HCT116 (cell line): Measurements from ENCODE around the gene LIN7A. TPM values are rescaled to one million over a fixed set of nuclear protein-coding genes. Genes with fewer than 3 reads are reported as not detected.

Experiments
- ATAC-seq: fragments of 200-7000 bp; cut with Tn5 transposase; 2 replicates; pipeline ENCODE4 v1.9.1; 2020; ENCODE audit warnings: mild to moderate bottlenecking, moderate library complexity
- BruUV-seq: library from RNA; stranded (reverse); fragments of 400-500 nt; replicated peaks from 2 replicates; lab custom pipeline; 2021; lab: Mats Ljungman, UMichigan
- CTCF ChIA-PET: fragments of 300-600 bp; sonication (Branson Sonifier 250); formaldehyde crosslinking; loops from one replicate; lab custom pipeline; 2021; ENCODE audit warnings: antibody characterized with exemption; lab: Charles Lee
- POLR2A ChIA-PET: fragments of 300-600, 350-600 bp; sonication (Branson Sonifier 250); formaldehyde crosslinking; loops from one replicate; lab custom pipeline; 2021; ENCODE audit warnings: antibody characterized with exemption; lab: Charles Lee
- RAD21 ChIA-PET, 2 experiments: fragments of 300-600 bp; sonication (Branson Sonifier 250); formaldehyde crosslinking; loops; one replicate each; lab custom pipeline; 2023; ENCODE audit warnings: low total read pairs in 2 of 2; ENCODE audit not compliant: uncharacterized antibody in 2 of 2, unreplicated experiment in 2 of 2, low non-redundant PET in 1 of 2; lab: Charles Lee
- DNase-seq: peaks from one replicate; pipeline ENCODE4 v3.0.0-alpha.2; 2010; ENCODE audit warnings: low read depth, low spot score
- H2AFZ ChIP-seq: fragments of 200-600 bp; shearing (Covaris generic), sonication (generic); 2 replicates; pipeline ENCODE4 v1.6.1; 2017; ENCODE audit warnings: low read depth, mixed run types, mixed read lengths, antibody characterized with exemption, low read length; ENCODE audit not compliant: poor library complexity, severe bottlenecking
- H3K27ac ChIP-seq: 2 replicates; pipeline ENCODE4 v1.5.1; 2012; ENCODE audit warnings: low read depth, low read length
- H3K27me3 ChIP-seq: fragments of 200-600 bp; sonication (generic); 2 replicates; pipeline ENCODE4 v1.6.1; 2016; ENCODE audit warnings: mixed run types, low read length, mixed read lengths; ENCODE audit not compliant: insufficient read depth
- H3K36me3 ChIP-seq, 2 experiments: fragments of 200-500 bp in 1 of 2; fragments of 200-600 bp in 1 of 2; sonication (Bioruptor generic) in 1 of 2; sonication (generic) in 1 of 2; 2 replicates each; pipeline versions ENCODE4 v1.5.1 to v1.6.1; 2014 to 2016; ENCODE audit warnings: low read length in 2 of 2, inconsistent platforms in 1 of 2, mixed read lengths in 1 of 2, mixed run types in 1 of 2; ENCODE audit not compliant: insufficient read depth in 2 of 2, control insufficient read depth in 1 of 2
- H3K4me1 ChIP-seq, 2 experiments: fragments of 200-600 bp in 1 of 2; sonication (generic) in 1 of 2; 2 replicates each; pipeline versions ENCODE4 v1.5.1 to v1.6.1; 2012 to 2017; ENCODE audit warnings: low read length in 2 of 2, inconsistent platforms in 1 of 2, mild to moderate bottlenecking in 1 of 2, mixed read lengths in 1 of 2, mixed run types in 1 of 2, moderate library complexity in 1 of 2; ENCODE audit not compliant: insufficient read depth in 2 of 2, control insufficient read depth in 1 of 2
- H3K4me2 ChIP-seq: fragments of 200-600 bp; sonication (generic); 2 replicates; pipeline ENCODE4 v1.6.1; 2017; ENCODE audit warnings: mixed run types, low read length, mixed read lengths
- H3K4me3 ChIP-seq, 2 experiments: fragments of 200-600 bp in 1 of 2; sonication (generic) in 1 of 2; replicated peaks in 1 of 2; 2 replicates each; pipeline ENCODE4 v1.5.1; 2011 to 2016; ENCODE audit warnings: low read length in 2 of 2, control low read depth in 1 of 2, low read depth in 1 of 2, mild to moderate bottlenecking in 1 of 2, mixed read lengths in 1 of 2, mixed run types in 1 of 2
- H3K79me2 ChIP-seq: fragments of 200-600 bp; sonication (generic); 2 replicates; pipeline ENCODE4 v1.6.1; 2017; ENCODE audit warnings: mild to moderate bottlenecking, mixed run types, low read length, moderate library complexity, mixed read lengths; ENCODE audit not compliant: insufficient read depth
- H3K9ac ChIP-seq: fragments of 200-600 bp; sonication (generic); 2 replicates; pipeline ENCODE4 v1.6.1; 2016; ENCODE audit warnings: low read length, mixed read lengths
- H3K9me2 ChIP-seq: fragments of 200-600 bp; sonication (generic), shearing (Covaris generic); 2 replicates; pipeline ENCODE4 v1.6.1; 2017; ENCODE audit warnings: mixed run types, mild to moderate bottlenecking, moderate library complexity; ENCODE audit not compliant: insufficient read depth
- H3K9me3 ChIP-seq, 2 experiments: fragments of 200-500 bp in 1 of 2; fragments of 200-600 bp in 1 of 2; sonication (Bioruptor generic) in 1 of 2; sonication (generic) in 1 of 2; 2 replicates each; pipeline ENCODE4 v1.6.1; 2014 to 2017; ENCODE audit warnings: low read length in 2 of 2, mixed read lengths in 2 of 2, inconsistent platforms in 1 of 2, low read depth in 1 of 2, mild to moderate bottlenecking in 1 of 2, mixed run types in 1 of 2, moderate library complexity in 1 of 2; ENCODE audit not compliant: control insufficient read depth in 1 of 2, insufficient read depth in 1 of 2
- H4K20me1 ChIP-seq: fragments of 200-600 bp; sonication (generic), shearing (Covaris generic); 2 replicates; pipeline ENCODE4 v1.6.1; 2017; ENCODE audit warnings: mixed run types, mild to moderate bottlenecking, moderate library complexity; ENCODE audit not compliant: insufficient read depth
- ATF3 ChIP-seq: IDR thresholded peaks from 2 replicates; pipeline ENCODE4 v1.6.1; 2012
- CBX3 ChIP-seq: IDR thresholded peaks from 2 replicates; pipeline ENCODE4 v1.6.1; 2012; ENCODE audit warnings: low read depth
- CEBPB ChIP-seq: IDR thresholded peaks from 2 replicates; pipeline ENCODE4 v1.6.1; 2012; ENCODE audit warnings: low read depth
- EGR1 ChIP-seq: IDR thresholded peaks from 2 replicates; pipeline ENCODE4 v1.6.1; 2012; ENCODE audit warnings: low read depth
- EZH2phosphoT487 ChIP-seq: fragments of 200-600 bp; IDR thresholded peaks from 2 replicates; pipeline ENCODE4 v1.6.1; 2018; ENCODE audit warnings: antibody characterized with exemption, borderline replicate concordance
- FOSL1 ChIP-seq: IDR thresholded peaks from 2 replicates; pipeline ENCODE4 v1.6.1; 2012; ENCODE audit warnings: low read depth
- JUND ChIP-seq: IDR thresholded peaks from 2 replicates; pipeline ENCODE4 v1.6.1; 2012
- MAX ChIP-seq: IDR thresholded peaks from 2 replicates; pipeline ENCODE4 v1.6.1; 2012
- SIN3A ChIP-seq: IDR thresholded peaks from 2 replicates; pipeline ENCODE4 v1.6.1; 2012; ENCODE audit warnings: low read depth
- SRF ChIP-seq: IDR thresholded peaks from 2 replicates; pipeline ENCODE4 v1.6.1; 2012; ENCODE audit warnings: low read depth
- TCF7L2 ChIP-seq: IDR thresholded peaks from 2 replicates; pipeline ENCODE4 v1.7.0; 2011; ENCODE audit warnings: borderline replicate concordance, inconsistent platforms; ENCODE audit not compliant: insufficient read depth, insufficient read length; ENCODE audit errors: extremely low read depth
- YY1 ChIP-seq: IDR thresholded peaks from 2 replicates; pipeline ENCODE4 v1.6.1; 2011; ENCODE audit warnings: low read length, low read depth, moderate library complexity, mild to moderate bottlenecking; ENCODE audit not compliant: insufficient replicate concordance; ENCODE audit errors: extremely low read depth
- ZFX ChIP-seq: fragments of 450-650 bp; IDR thresholded peaks from 2 replicates; pipeline ENCODE4 v1.6.1; 2017
- intact Hi-C: fragments of 100-400 bp; cut with micrococcal nuclease; formaldehyde crosslinking; loops from 2 replicates; pipeline ENCODE4 v1.10.0; 2022
- total RNA-seq: library from RNA; stranded (reverse); gene quantifications from one replicate; pipeline ENCODE4 v1.2.1, GENCODE V29; 2021; ENCODE audit not compliant: unreplicated experiment

The LIN7A gene
- total RNA-seq, 1 experiment from 2014 or later = 1.5 TPM

GRCh38 chr12:80780746-80781145, 157.0 kb downstream of the LIN7A start:
- Histone ChIP-seq H3K79me2 (no peaks in the 10 kb centered on the region), H3K27ac (no peak overlapping the region), H3K27me3 (no peaks in the 10 kb centered on the region), H4K20me1 (no peaks in the 10 kb centered on the region), H3K4me3 (no peak overlapping the region), H3K9ac (no peak overlapping the region), H3K9me2 (no peaks in the 10 kb centered on the region), H2AFZ (no peak overlapping the region), H3K36me3 (no peaks in the 10 kb centered on the region)
- ATAC-seq (no peak), DNase-seq (no peak)
- CTCF ChIA-PET = no interaction called here
- intact Hi-C loops = no loop called here
- BruUV-seq = no TSS peak
- TF ChIP-seq SIN3A (no peak), ATF3 (no peak), ZFX (no peak), SRF (no peak), CEBPB (no peak), EZH2phosphoT487 (no peak), YY1 (no peak), CBX3 (no peak)
- TF ChIP-seq, all 23 proteins: peak for 0
- Histone ChIP-seq H3K4me2 (no peak overlapping the region), H3K9me3 (no peaks in the 10 kb centered on the region), H3K4me1 (peaks cover 5 to 13% of the 10 kb centered on the region in 2 experiments; a peak in 3 of 4 replicates)
- POLR2A ChIA-PET = no interaction called here
- RAD21 ChIA-PET = interaction anchor here in 1 of 2 experiments (0.6 kb wide), 1 partner anchor 432 kb away, joined by 3 read pairs; no protein-coding TSS in a partner anchor

GRCh38 chr12:80778005-80778541, 159.7 kb downstream of the LIN7A start:
- Histone ChIP-seq H3K9me3 (no peaks in the 10 kb centered on the region), H3K36me3 (no peaks in the 10 kb centered on the region), H3K4me3 (no peak overlapping the region), H3K27ac (peak overlapping the region; percentile 49; the same call in 1 of the 2 replicates), H3K79me2 (no peaks in the 10 kb centered on the region), H3K9ac (no peak overlapping the region), H3K4me1 (peaks cover 5 to 13% of the 10 kb centered on the region in 2 experiments; a peak in 3 of 4 replicates), H3K9me2 (no peaks in the 10 kb centered on the region), H3K4me2 (peak overlapping the region; percentile 55), H4K20me1 (no peaks in the 10 kb centered on the region), H3K27me3 (no peaks in the 10 kb centered on the region), H2AFZ (peak overlapping the region; percentile 63)
- peak; percentile 76 for ATAC-seq
- ChIA-PET RAD21 (no interaction called here), CTCF (interaction anchor here (0.9 to 1.7 kb wide), 3 partner anchors 14 to 480 kb away, joined by 3 to 6 read pairs (median 5); no protein-coding TSS in a partner anchor), POLR2A (no interaction called here)
- peak; percentile 53 for DNase-seq
- intact Hi-C loops = no loop called here
- no TSS peak for BruUV-seq
- TF ChIP-seq MAX = 0 out of 2 replicates have a peak, but pooled peaks have one; percentile 33
- no peak for TF ChIP-seq TCF7L2
- TF ChIP-seq FOSL1 = peak; percentile 34; the same call in 1 of the 2 replicates
- peak; percentile 37; the same call in 1 of the 2 replicates for TF ChIP-seq CBX3
- TF ChIP-seq EGR1 = no peak
- TF ChIP-seq JUND = peak; percentile 26; the same call in 1 of the 2 replicates
